Neural cell (in vitro differentiated cells): ENCODE measurements around the gene CXorf66.

Experiments
- CTCF ChIP-seq: fragments of 450-650 bp; IDR thresholded peaks from 2 replicates; pipeline ENCODE4 v1.5.1; 2014; ENCODE audit warnings: antibody characterized with exemption, mild to moderate bottlenecking, moderate library complexity; ENCODE audit not compliant: poor library complexity, severe bottlenecking
- EP300 ChIP-seq: fragments of 450-650 bp; conservative IDR thresholded peaks from 2 replicates; pipeline ENCODE4 v1.6.1; 2014; ENCODE audit warnings: antibody characterized with exemption, mild to moderate bottlenecking, moderate library complexity; ENCODE audit not compliant: poor library complexity, severe bottlenecking
- EZH2 ChIP-seq: fragments of 200-600, 300-800 bp; shearing (Covaris generic), sonication (generic); IDR thresholded peaks from 2 replicates; pipeline ENCODE4 v1.6.1; 2014; ENCODE audit warnings: antibody characterized with exemption, low read length, borderline replicate concordance, mild to moderate bottlenecking; ENCODE audit not compliant: insufficient read depth, poor library complexity, severe bottlenecking
- MXI1 ChIP-seq: fragments of 450-650 bp; conservative IDR thresholded peaks from 2 replicates; pipeline ENCODE4 v1.6.1; 2014; ENCODE audit warnings: antibody characterized with exemption, mild to moderate bottlenecking; ENCODE audit not compliant: poor library complexity, severe bottlenecking
- POLR2AphosphoS5 ChIP-seq: IDR thresholded peaks from 2 replicates; pipeline ENCODE4 v1.6.1; 2012
- REST ChIP-seq: IDR thresholded peaks from 2 replicates; pipeline ENCODE4 v1.6.1; 2012; ENCODE audit warnings: borderline replicate concordance
- SMC3 ChIP-seq: fragments of 450-650 bp; conservative IDR thresholded peaks from 2 replicates; pipeline ENCODE4 v1.6.1; 2014; ENCODE audit warnings: antibody characterized with exemption, mild to moderate bottlenecking, moderate library complexity; ENCODE audit not compliant: poor library complexity
- TAF1 ChIP-seq: IDR thresholded peaks from 2 replicates; pipeline ENCODE4 v1.6.1; 2012; ENCODE audit warnings: low read depth

GRCh38 chrX:139965421-139965820 lies at the start of gene CXorf66:
- TF ChIP-seq EZH2, result no peak
- no peak for TF ChIP-seq CTCF
- TF ChIP-seq MXI1, result no peak
- TF ChIP-seq REST, result no peak
- TF ChIP-seq EP300, result no peak
- TF ChIP-seq SMC3, result no peak
- no peak for TF ChIP-seq POLR2AphosphoS5
- no peak for TF ChIP-seq TAF1
